ENCODE measurements around the gene PI4KB. TPM values are rescaled to one million over a fixed set of nuclear protein-coding genes. Genes with fewer than 3 reads are reported as not detected.

PI4KB gene
- total and polyA plus RNA-seq, 4 donors = 14.2 to 27.1 (median 19.2) TPM

GRCh38 chr1:151292207-151293030 lies 34.8 kb downstream of the PI4KB start:
- no peak for TF ChIP-seq JUND (IDR thresholded peaks at IDR 0.05)
- TF ChIP-seq CTCF (IDR thresholded peaks at IDR 0.05; ENCODE audit: low read depth, low read length, missing input control) = no peak
- TF ChIP-seq FOXA2 (IDR thresholded peaks at IDR 0.05) = no peak
- no peak for TF ChIP-seq EGR1 (IDR thresholded peaks at IDR 0.05; ENCODE audit: low read depth in 2 of 2)
- no peak for TF ChIP-seq RAD21 (IDR thresholded peaks at IDR 0.05)
- TF ChIP-seq ATF3 (IDR thresholded peaks at IDR 0.05) = no peak
- TF ChIP-seq HNF4G (IDR thresholded peaks at IDR 0.05) = no peak
- no peak for TF ChIP-seq YY1 (IDR thresholded peaks at IDR 0.05)
- no peak for TF ChIP-seq TAF1 (conservative IDR thresholded peaks at IDR 0.05)
- TF ChIP-seq RXRA (IDR thresholded peaks at IDR 0.05) = no peak
- no peak for TF ChIP-seq HNF4A (conservative IDR thresholded peaks at IDR 0.05)
- H3K36me3 ChIP-seq (ENCODE audit: control insufficient read depth in 4 of 4, insufficient read depth in 3 of 4, low read depth in 1 of 4, low read length in 3 of 4) = peaks cover 26 to 87% (median 47%) of the 10 kb centered on the region in 4 donors
- 90% methylated on average over 13 of the region's 13 CpGs for WGBS

GRCh38 chr1:151290709-151291303 lies 36.4 kb downstream of the PI4KB start:
- 89% methylated on average over 19 of the region's 19 CpGs for WGBS
- no peaks in the 10 kb centered on the region for H3K4me1 ChIP-seq (ENCODE audit: control insufficient read depth in 4 of 4, insufficient read depth in 4 of 4, low read length in 3 of 4)
- H3K27ac ChIP-seq (ENCODE audit: low read depth in 1 of 2, low read length in 2 of 2) = no peak overlapping the region
- no peak overlapping the region for H3K9ac ChIP-seq (ENCODE audit: low read depth in 1 of 2, low read length in 2 of 2)
- TF ChIP-seq NR2F2 (IDR thresholded peaks at IDR 0.05) (no peak), JUND (IDR thresholded peaks at IDR 0.05) (no peak), YY1 (IDR thresholded peaks at IDR 0.05) (no peak), MAX (IDR thresholded peaks at IDR 0.05) (no peak), SP1 (IDR thresholded peaks at IDR 0.05) (no peak), GABPA (IDR thresholded peaks at IDR 0.05 in 1 of 2, conservative IDR thresholded peaks at IDR 0.05 in 1 of 2) (no peak), CTCF (IDR thresholded peaks at IDR 0.05; ENCODE audit: low read depth, low read length, missing input control) (no peak), TAF1 (conservative IDR thresholded peaks at IDR 0.05) (no peak), FOXA2 (IDR thresholded peaks at IDR 0.05) (no peak)
- no peak for DNase-seq (ENCODE audit: low spot score)
- no peaks in the 10 kb centered on the region for H3K27me3 ChIP-seq (ENCODE audit: control insufficient read depth in 4 of 4, insufficient read depth in 4 of 4, low read length in 3 of 4)
- peaks cover 31 to 92% (median 54%) of the 10 kb centered on the region in 4 donors for H3K36me3 ChIP-seq (ENCODE audit: control insufficient read depth in 4 of 4, insufficient read depth in 3 of 4, low read depth in 1 of 4, low read length in 3 of 4)
- H3K4me3 ChIP-seq (ENCODE audit: low read depth in 1 of 3, low read length in 3 of 3) = no peak overlapping the region
- no peaks in the 10 kb centered on the region for H3K9me3 ChIP-seq (ENCODE audit: control insufficient read depth in 4 of 4, low read length in 3 of 4)

More at GRCh38 chr1:151292207-151293030, 34.8 kb downstream of the PI4KB start:
- Histone ChIP-seq H3K9me3 (ENCODE audit: control insufficient read depth in 4 of 4, low read length in 3 of 4) (no peaks in the 10 kb centered on the region), H3K27me3 (ENCODE audit: control insufficient read depth in 4 of 4, insufficient read depth in 4 of 4, low read length in 3 of 4) (no peaks in the 10 kb centered on the region), H3K9ac (ENCODE audit: low read depth in 1 of 2, low read length in 2 of 2) (no peak overlapping the region), H3K27ac (ENCODE audit: low read depth in 1 of 2, low read length in 2 of 2) (no peak overlapping the region), H3K4me3 (ENCODE audit: low read depth in 1 of 3, low read length in 3 of 3) (no peak overlapping the region), H3K4me1 (ENCODE audit: control insufficient read depth in 4 of 4, insufficient read depth in 4 of 4, low read length in 3 of 4) (no peaks in the 10 kb centered on the region)
- DNase-seq (ENCODE audit: low spot score) = no peak
